Urothelium cell line (cell line): ENCODE data around the gene RTN4RL2.

Source experiments
- DNase-seq: peaks from one replicate; pipeline ENCODE4 v3.0.0; 2011; ENCODE audit warnings: low spot score, mixed read lengths
- FAIRE-seq: peaks from 2 replicates; lab custom pipeline; 2011; peaks lifted over from hg19 to GRCh38; lab: Jason Lieb, UNC

RTN4RL2 gene

DNA sequence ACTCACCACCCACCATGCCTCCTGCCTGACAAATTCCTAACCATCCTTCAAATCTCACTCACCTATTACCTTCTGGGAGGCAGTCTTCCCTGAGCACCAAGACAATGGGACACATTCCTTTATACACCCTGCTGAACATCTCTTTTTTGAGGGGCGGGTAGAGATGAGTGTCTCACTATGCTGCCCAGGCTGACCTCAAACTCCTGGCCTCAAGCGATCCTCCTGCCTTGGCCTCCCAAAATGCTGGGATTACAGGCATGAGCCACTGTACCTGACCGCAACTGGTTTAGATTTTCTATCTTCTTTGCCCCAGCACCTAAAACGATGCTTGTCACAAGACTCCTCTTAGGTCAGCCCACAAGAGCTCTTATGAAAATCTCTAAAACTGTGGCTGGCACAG is 63.1 kb downstream of the RTN4RL2 start:
- FAIRE-seq (no peak), DNase-seq (no peak)
